Activated T-helper 1 cell treated with anti-CD3 and anti-CD28 coated beads, Interleukin-12 subunit alpha, Interleukin-12 subunit beta, Interleukin-2, Interleukin-4 antibody, amounts not matched to agents 30 ng/mL and 10 ng/mL and 1 ng/mL, durations not matched to agents 14 hours and 24 hours and 36 hours (primary cell): ENCODE results near the gene ZNF354C. TPM values are rescaled to one million over a fixed set of nuclear protein-coding genes. Genes with fewer than 3 reads are reported as not detected.

Experiments used
- total RNA-seq: library from RNA; stranded (reverse); gene quantifications from 2 replicates; pipeline ENCODE4 v1.2.3, GENCODE V29; 2022

Gene ZNF354C
- total RNA-seq, 1 donor from 2014 or later = 4.1 TPM

Other genes with a start within 250 kb of the ZNF354C start
- 15.2 and 15.3 TPM in 2 replicates for gene ZNF354B, start 200.4 kb upstream of the ZNF354C start, total RNA-seq
- gene ZFP2, start 164.5 kb upstream of the ZNF354C start, total RNA-seq = 0.07 and 0.41 TPM in 2 replicates
- gene ZNF454, start 119.2 kb upstream of the ZNF354C start, total RNA-seq = not detected in 2 replicates
- not detected in 2 replicates for gene GRM6, start 65.1 kb upstream of the ZNF354C start, total RNA-seq
- gene ZNF879, start 36.6 kb upstream of the ZNF354C start, total RNA-seq = 2.2 and 4.2 TPM in 2 replicates